T-helper 2 cell treated with Interferon-gamma antibody and Interleukin-4, amounts not matched to agents 5 μg/mL and 100 μg/mL, for 36 hours (primary cell): ENCODE results near the gene ANKRD29.
A peak's percentile ranks its signal among the peaks of the same experiment; 100 is the strongest.

Experiments used
- DNase-seq: peaks from one replicate; pipeline ENCODE4 v3.0.0; 2021; ENCODE audit warnings: low spot score
- H3K27ac Mint-ChIP-seq: one replicate; pipeline ENCODE4 v1.8.0; 2021; ENCODE audit warnings: mild to moderate bottlenecking, mixed read lengths
- H3K27me3 Mint-ChIP-seq: one replicate; pipeline ENCODE4 v1.8.0; 2021; ENCODE audit warnings: low read depth, mixed read lengths
- H3K36me3 Mint-ChIP-seq: one replicate; pipeline ENCODE4 v1.8.0; 2021; ENCODE audit warnings: low read depth, mixed read lengths
- H3K4me1 Mint-ChIP-seq: one replicate; pipeline ENCODE4 v1.8.0; 2021; ENCODE audit warnings: low read depth, mixed read lengths
- H3K4me3 Mint-ChIP-seq: one replicate; pipeline ENCODE4 v1.8.0; 2022; ENCODE audit warnings: mild to moderate bottlenecking, moderate library complexity, mixed read lengths
- H3K9me3 Mint-ChIP-seq: one replicate; pipeline ENCODE4 v1.8.0; 2021; ENCODE audit warnings: mixed read lengths

ANKRD29 gene

DNA sequence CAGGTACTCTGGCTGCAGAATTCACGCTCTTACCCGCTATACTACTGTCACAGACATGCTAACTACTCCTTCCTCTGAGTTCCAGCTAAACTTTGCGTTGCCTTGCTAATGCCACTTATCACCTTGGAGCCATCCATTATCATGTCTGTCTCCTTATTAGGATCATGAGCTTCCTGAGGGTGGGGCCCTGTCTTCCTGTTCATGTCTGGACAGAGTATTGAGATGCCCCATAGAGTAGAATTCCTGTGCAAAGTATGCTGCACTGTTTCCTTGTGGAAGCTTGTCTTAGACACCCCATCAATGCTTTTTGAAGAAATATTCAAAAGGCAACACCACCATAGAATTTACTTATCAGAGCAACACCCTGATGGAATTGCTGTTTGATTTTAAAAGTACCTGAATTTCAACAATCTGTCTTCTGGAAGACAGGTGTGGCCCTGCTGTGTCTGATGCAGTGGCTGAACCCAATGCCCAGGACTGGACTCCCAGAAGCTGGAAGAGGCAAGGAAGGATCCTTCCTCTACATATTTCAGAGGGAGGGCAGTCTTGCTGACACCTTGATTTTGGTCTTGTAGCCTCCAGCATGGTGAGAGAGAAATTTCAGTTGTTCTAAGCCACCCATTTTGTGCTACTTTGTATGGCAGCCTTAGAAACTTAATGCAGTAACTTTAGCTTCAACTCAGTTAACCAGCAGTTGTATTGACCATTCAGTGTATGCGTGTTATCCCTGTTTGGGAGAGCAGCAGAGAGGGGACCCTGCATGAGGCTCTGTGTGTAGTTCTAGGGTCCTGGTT lies 32.1 kb upstream of the ANKRD29 start:
- H3K9me3 Mint-ChIP-seq, result no peaks in the 10 kb centered on the region
- peaks cover 45% of the 10 kb centered on the region for H3K27me3 Mint-ChIP-seq
- H3K4me1 Mint-ChIP-seq, result peaks cover 2% of the 10 kb centered on the region
- DNase-seq, result no peak
- H3K4me3 Mint-ChIP-seq, result no peak overlapping the region
- H3K27ac Mint-ChIP-seq, result no peak overlapping the region
- no peaks in the 10 kb centered on the region for H3K36me3 Mint-ChIP-seq

DNA sequence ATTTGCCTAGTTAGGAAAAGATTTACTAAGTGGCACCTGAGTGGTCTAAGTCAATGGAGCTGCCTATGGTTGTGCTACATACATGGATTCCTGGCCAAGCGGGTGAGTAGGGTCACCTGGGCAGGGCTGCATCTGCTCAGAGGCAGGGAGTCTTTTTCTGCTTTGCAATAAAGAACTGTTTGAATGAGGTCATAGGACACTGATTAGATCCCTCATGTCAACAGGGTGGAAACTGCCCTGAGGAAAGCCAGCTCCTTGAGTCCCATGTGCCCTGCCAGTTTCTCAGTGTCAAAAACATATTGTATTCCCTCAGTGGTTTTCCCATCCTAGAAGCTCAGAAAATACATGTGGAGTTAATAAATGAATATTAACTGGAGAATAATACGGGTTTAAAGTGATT lies 31.1 kb upstream of the ANKRD29 start:
- peaks cover 3% of the 10 kb centered on the region for H3K4me1 Mint-ChIP-seq
- H3K9me3 Mint-ChIP-seq, result no peaks in the 10 kb centered on the region
- H3K27me3 Mint-ChIP-seq, result peaks cover 46% of the 10 kb centered on the region
- no peak for DNase-seq
- H3K27ac Mint-ChIP-seq, result no peak overlapping the region
- no peaks in the 10 kb centered on the region for H3K36me3 Mint-ChIP-seq
- H3K4me3 Mint-ChIP-seq, result no peak overlapping the region

DNA sequence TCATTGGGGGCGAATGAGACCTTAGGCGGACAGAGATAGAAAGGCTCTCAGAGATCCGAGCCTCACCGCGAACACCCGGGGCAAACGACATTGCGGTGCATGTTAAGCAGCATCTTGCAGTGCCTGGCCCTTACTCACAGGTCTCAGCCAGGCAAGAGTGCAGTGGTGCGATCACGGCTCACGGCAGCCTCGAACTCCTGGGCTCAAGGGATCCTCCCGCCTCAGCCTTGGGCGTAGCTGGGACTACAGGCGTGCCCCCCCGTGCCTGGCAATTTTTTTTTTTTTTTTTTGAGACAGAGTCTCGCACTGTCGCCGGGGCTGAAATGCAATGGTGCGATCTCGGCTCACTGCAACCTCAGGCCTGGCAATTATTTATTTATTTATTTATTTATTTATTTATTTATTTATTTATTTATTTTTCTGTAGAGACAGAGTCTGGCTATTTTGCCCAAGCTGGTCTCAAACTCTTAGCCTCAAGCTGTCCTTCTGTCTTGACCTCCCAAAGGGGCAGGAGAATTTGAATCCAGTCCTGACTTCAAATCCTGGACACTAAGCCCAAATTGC lies 27.9 kb upstream of the ANKRD29 start:
- H3K36me3 Mint-ChIP-seq, result no peaks in the 10 kb centered on the region

DNA sequence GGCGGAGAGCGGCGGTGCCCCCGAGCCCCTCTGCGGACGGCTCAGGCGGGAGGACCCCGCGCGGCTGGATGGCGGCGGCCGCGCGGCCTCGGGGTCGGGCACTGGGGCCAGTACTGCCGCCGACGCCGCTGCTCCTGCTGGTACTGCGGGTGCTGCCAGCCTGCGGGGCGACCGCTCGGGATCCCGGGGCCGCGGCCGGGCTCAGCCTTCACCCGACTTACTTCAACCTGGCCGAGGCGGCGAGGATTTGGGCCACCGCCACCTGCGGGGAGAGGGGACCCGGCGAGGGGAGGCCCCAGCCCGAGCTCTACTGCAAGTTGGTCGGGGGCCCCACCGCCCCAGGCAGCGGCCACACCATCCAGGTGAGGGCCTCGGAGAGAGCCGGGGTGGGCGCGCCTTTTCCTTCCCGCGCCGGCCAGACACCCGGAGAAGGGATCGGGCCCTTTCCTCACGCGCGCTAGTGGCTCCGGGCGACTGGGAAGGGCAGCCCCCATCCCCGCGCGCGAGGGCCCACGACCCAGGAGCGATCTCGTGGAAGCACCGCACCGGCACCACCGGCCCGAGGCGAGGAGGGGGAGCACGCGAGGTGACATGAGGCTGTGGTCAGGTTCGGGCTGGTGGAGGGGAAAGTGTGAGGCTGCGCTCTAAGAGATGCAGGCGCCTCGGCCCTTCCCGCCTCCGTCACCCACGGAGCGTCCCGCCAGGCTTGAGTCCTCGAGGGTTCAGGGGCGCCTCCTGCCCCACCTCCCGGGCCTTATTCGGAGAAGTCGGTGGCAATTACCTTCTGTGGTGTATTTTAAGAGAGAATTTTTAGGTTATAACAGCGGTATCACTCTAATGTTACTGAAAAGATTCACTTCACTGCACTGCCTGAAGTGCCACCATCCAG lies 27.1 kb upstream of the ANKRD29 start:
- Mint-ChIP-seq H3K36me3 (no peaks in the 10 kb centered on the region), H3K27ac (no peak overlapping the region), H3K9me3 (no peaks in the 10 kb centered on the region), H3K4me3 (peak overlapping the region; percentile 38), H3K27me3 (peaks cover 56% of the 10 kb centered on the region), H3K4me1 (peaks cover 5% of the 10 kb centered on the region)
- DNase-seq, result no peak

More for the DNA sequence above, 27.9 kb upstream of the ANKRD29 start:
- no peaks in the 10 kb centered on the region for H3K9me3 Mint-ChIP-seq
- H3K27me3 Mint-ChIP-seq, result peaks cover 60% of the 10 kb centered on the region
- H3K27ac Mint-ChIP-seq, result no peak overlapping the region
- peak overlapping the region; percentile 38 for H3K4me3 Mint-ChIP-seq
- DNase-seq, result no peak
- H3K4me1 Mint-ChIP-seq, result peaks cover 5% of the 10 kb centered on the region

DNA sequence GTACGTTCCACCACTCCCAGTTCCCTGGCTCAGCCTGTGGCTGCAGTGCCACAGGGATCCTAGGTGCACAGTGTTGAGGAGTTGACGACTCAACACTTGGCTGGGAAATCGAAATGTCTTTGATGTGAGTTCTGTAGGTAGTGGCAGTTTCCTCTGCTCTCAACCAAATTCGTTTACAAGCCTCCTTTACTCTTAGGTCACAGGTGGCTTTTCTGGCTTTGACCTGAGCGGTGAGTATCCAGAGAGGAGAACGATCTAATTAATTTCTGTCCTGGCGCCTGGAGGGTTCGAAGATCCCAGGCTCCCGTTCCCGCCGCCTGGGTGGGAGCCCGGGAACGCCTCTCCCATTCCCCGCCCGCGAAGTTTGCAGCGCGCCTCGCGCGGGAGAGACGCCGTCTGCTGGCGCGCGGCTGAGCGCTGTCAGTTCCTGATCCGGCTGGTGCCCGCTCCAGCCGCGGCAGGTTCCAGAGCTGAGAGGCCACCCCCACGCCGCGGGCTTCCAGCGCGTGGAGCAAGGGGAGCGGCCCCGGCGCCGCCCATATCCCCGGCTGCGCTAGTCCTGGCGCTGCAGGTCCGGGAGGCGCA lies 26.4 kb upstream of the ANKRD29 start, which contains the start of gene LAMA3:
Gene LAMA3 (plus strand): TSS at position 423 of the 585 bp plus-strand sequence. CDS start 231 bp downstream, outside the sequence.
- peak; percentile 16 for DNase-seq
- no peak within 1 kb of the TSS for H3K27ac Mint-ChIP-seq
- peaks cover 55% of the 10 kb centered on the region for H3K27me3 Mint-ChIP-seq
- no peaks in the 10 kb centered on the region for H3K36me3 Mint-ChIP-seq
- H3K4me1 Mint-ChIP-seq, result peaks cover 5% of the 10 kb centered on the region
- H3K4me3 Mint-ChIP-seq, result peak within 1 kb of the TSS; percentile 54
- no peaks in the 10 kb centered on the region for H3K9me3 Mint-ChIP-seq

DNA sequence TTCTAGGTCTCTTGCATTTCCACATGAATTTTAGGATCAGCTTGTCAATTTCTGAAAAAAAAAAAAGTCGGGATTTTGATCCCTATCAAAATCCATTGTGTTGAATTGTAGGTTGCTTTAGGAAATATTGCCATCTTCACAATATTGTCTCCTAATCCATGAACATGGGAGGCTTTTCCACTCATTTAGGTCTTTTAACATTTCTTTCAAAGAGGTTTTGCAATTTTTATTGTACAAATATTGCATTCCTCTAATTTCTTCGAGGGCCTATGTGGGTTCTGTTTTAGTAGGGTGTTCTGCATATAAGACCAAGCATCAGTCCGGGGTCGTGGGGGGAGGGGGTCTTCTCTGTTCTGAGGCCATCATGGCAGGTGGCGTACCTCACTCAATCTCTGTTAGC lies 25.8 kb upstream of the ANKRD29 start:
- DNase-seq, result no peak
- peaks cover 54% of the 10 kb centered on the region for H3K27me3 Mint-ChIP-seq
- peaks cover 5% of the 10 kb centered on the region for H3K4me1 Mint-ChIP-seq
- peak overlapping the region; percentile 54 for H3K4me3 Mint-ChIP-seq
- no peak overlapping the region for H3K27ac Mint-ChIP-seq
- no peaks in the 10 kb centered on the region for H3K36me3 Mint-ChIP-seq
- no peaks in the 10 kb centered on the region for H3K9me3 Mint-ChIP-seq

DNA sequence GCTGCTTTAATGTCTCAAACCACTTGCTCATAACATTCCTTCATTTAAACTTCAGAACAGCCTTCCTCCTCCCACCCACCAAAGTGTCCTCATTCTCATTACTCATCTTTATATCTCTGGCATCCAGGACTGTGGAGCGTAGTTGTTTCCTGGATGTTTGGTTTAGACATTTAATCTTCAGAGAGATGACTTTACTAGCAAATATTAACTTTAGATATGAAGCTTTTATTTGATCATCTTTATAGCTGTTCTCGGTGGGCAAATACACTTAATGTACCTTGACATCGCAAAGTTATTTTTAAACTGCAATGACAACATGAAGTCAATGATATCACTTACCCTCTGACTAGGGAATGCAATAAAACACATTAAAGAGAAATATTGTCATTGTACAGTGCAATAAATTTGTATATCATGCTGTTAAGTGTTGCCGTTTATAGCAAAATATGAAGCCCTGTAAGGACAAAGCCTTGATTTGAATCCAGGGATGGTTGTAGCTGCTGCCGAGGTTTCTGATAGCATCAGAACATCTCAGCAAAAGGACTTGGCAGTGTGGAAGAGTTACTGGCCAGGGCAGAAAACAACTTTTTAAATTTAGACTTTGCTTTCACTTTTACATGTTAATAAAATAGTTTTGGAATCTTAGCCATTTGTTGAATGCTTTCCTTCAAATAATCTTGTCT lies 21.9 kb upstream of the ANKRD29 start:
- Mint-ChIP-seq H3K27me3 (peaks cover 54% of the 10 kb centered on the region), H3K4me3 (no peak overlapping the region), H3K9me3 (no peaks in the 10 kb centered on the region)

DNA sequence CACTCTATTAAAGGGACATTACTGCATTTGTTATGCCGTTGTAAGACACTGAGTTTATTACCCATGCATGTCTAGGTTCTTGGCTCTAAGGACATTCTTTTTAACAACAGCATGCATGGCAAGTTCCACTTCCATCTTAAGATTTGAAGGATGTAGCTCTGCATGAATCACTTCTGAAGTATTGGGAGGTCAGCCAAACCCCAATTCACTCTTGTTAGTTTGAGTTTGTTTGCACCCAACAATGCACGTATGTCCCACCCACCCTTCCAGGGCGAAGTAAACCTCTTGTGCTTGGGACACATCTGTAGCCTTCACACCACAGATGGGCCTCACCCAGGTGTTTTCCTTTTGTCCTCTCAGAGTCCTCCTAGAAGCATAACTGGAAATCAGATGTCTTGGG lies 21.0 kb upstream of the ANKRD29 start:
- no peak for DNase-seq
- Mint-ChIP-seq H3K9me3 (no peaks in the 10 kb centered on the region), H3K4me1 (peaks cover under 1% of the 10 kb centered on the region), H3K27ac (no peak overlapping the region), H3K4me3 (no peak overlapping the region), H3K27me3 (peaks cover 56% of the 10 kb centered on the region), H3K36me3 (no peaks in the 10 kb centered on the region)

More for the DNA sequence above, 21.9 kb upstream of the ANKRD29 start:
- Mint-ChIP-seq H3K27ac (no peak overlapping the region), H3K36me3 (no peaks in the 10 kb centered on the region), H3K4me1 (peaks cover 3% of the 10 kb centered on the region)
- no peak for DNase-seq

DNA sequence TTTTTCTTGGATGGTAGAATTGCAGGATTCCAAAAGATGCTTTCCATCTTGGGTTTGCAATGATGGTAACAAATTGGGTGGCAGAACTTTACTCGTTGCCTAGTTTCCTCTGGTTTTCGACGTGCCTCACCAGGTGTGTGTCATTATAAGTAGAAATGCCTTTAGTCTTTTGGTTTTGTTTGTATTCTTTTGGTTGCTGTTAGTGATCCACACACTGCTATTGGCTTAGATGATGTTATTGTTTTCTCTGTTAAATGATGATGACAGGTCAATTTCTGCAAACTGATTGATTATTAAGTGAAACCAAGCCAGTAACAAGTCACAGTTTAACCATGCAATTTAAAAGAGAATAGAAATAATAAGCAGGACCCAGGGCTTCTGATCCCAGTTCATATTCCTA lies 20.4 kb upstream of the ANKRD29 start:
- no peak for DNase-seq
- Mint-ChIP-seq H3K36me3 (no peaks in the 10 kb centered on the region), H3K27ac (no peak overlapping the region), H3K4me1 (no peaks in the 10 kb centered on the region), H3K4me3 (no peak overlapping the region), H3K27me3 (peaks cover 54% of the 10 kb centered on the region), H3K9me3 (no peaks in the 10 kb centered on the region)

DNA sequence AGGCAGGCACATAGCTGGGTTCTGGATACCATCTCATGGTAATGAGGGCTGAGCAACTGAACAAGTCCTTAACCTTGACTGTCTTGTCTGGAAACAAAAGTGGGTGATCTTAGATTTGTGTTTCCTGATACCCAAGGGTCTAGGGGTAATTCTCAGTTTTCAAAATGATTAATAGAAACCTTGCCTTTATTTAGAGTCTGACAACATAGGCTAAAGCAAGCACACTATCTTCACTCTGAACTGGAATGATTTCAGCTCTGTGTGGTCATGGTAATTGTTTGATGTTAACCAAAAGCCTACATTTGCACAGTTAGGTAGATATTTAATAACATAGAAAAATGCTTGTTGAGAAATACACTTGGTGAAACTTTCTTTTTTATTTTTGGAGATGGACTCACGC lies 19.8 kb upstream of the ANKRD29 start:
- Mint-ChIP-seq H3K9me3 (no peaks in the 10 kb centered on the region), H3K27me3 (peaks cover 49% of the 10 kb centered on the region), H3K4me3 (no peak overlapping the region), H3K27ac (no peak overlapping the region), H3K36me3 (no peaks in the 10 kb centered on the region), H3K4me1 (no peaks in the 10 kb centered on the region)
- no peak for DNase-seq

DNA sequence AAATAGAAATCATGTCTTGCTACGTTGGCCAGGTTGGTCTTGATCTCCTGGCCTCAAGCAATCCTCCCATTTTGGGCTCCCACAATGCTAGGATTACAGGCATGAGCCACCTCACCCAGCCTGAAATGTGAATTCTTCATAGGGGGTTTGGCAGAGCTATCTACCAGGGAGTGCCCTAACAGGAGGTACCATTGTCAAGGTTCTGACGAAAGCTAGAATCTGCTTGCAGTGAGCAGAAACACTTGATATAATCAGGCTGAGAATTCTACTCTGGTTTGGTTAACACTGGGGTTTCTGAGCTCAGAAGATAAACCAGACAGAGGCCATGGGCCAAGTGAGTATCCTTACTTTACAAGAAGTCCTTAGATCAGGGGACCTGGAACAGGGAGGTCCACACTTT lies 19.3 kb upstream of the ANKRD29 start:
- Mint-ChIP-seq H3K36me3 (no peaks in the 10 kb centered on the region), H3K27ac (no peak overlapping the region), H3K27me3 (peaks cover 49% of the 10 kb centered on the region), H3K9me3 (no peaks in the 10 kb centered on the region), H3K4me3 (no peak overlapping the region), H3K4me1 (no peaks in the 10 kb centered on the region)
- no peak for DNase-seq

DNA sequence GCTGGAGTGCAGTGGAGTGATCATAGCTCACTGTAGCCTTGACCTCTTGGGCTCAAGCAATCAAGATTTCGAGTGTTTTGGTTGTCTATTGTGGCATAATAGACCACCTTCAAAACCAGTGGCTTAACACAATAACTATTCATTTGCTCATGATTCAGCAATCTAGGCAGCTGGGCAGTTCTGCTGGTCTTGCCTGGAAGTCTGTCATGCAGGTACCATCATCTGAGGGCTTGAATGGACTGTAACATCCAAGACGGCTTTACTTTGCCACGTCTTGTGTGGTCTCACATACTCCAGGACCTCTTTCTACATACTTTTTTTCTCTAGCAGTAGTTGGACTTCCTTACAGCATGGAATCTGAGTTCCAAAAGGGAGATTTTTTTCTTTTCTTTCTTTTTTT lies 13.2 kb upstream of the ANKRD29 start:
- Mint-ChIP-seq H3K27me3 (peaks cover 27% of the 10 kb centered on the region), H3K9me3 (no peaks in the 10 kb centered on the region), H3K4me1 (no peaks in the 10 kb centered on the region), H3K4me3 (no peak overlapping the region), H3K27ac (no peak overlapping the region), H3K36me3 (no peaks in the 10 kb centered on the region)
- no peak for DNase-seq

DNA sequence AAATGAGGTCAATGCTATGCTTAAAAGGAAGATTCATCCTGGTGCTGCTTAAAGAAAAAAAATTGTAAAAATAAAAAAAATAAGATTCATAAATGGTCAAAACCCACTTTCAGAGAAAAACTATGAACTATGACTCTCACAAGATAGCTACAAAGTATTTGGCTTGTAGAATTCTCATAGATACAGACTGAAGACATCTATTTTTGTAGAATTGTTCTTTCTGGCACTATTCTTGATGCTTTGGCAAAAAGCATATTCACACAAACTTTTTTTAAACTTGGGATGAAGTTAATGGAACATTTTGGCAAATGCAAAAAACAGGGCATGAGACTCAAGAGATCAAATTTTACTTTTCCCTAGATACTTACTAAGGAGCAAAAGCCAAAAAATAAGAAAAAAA lies 12.5 kb upstream of the ANKRD29 start:
- no peak overlapping the region for H3K27ac Mint-ChIP-seq
- peaks cover 27% of the 10 kb centered on the region for H3K27me3 Mint-ChIP-seq
- DNase-seq, result no peak

More for the DNA sequence above, 12.5 kb upstream of the ANKRD29 start:
- Mint-ChIP-seq H3K36me3 (no peaks in the 10 kb centered on the region), H3K9me3 (no peaks in the 10 kb centered on the region), H3K4me3 (no peak overlapping the region), H3K4me1 (no peaks in the 10 kb centered on the region)
